HG02970 (cell line): Measurements from ENCODE around the gene ARAP1.

ENCODE experiments used
- ATAC-seq: cut with Tn5 transposase; IDR thresholded peaks from one replicate; pipeline ENCODE4 v1.9.1; 2021; ENCODE audit warnings: mild to moderate bottlenecking, moderate library complexity, moderate number of reproducible peaks; ENCODE audit not compliant: unreplicated experiment, low FRiP score

The ARAP1 gene

DNA sequence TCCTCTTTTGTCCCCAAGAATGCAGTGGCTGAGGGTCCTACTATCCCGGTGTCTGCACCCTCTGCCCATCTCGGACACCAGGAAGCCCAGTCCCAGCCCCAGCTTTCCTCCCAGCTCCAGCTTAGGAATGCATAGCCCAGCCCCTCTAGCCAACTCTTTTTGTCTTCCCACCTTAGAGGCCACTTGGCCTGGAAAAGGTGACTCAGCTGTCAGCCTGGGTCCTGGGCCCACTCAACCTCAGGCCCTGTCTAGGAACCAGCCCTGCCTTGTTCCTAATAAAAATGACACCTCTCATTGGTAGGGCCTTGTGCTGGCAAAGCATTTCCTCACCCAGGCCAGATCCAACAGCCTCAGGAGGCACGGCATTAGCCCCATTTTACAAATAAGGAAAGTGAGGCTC lies 106.2 kb downstream of the ARAP1 start:
- ATAC-seq, result no peak

DNA sequence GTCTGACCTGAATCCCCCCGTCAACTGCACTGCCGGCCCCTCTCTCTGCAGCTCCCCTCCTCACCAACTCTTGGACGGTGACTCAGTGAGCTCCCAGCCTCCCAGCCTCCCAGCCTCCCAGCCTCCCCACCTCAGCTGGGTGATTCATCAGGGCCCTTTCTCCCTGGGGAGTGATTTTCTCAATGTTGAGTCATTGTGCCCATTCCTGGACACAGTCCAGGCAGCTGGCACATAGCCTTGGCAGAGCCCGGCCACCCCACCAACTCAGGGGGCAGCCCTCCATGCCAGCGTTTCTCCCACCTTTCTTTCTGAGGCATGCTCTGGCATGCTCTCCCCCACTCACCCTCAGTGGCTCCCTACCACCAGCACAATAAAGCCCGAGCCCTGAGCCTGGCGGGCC lies 108.7 kb downstream of the ARAP1 start:
- ATAC-seq, result no peak

DNA sequence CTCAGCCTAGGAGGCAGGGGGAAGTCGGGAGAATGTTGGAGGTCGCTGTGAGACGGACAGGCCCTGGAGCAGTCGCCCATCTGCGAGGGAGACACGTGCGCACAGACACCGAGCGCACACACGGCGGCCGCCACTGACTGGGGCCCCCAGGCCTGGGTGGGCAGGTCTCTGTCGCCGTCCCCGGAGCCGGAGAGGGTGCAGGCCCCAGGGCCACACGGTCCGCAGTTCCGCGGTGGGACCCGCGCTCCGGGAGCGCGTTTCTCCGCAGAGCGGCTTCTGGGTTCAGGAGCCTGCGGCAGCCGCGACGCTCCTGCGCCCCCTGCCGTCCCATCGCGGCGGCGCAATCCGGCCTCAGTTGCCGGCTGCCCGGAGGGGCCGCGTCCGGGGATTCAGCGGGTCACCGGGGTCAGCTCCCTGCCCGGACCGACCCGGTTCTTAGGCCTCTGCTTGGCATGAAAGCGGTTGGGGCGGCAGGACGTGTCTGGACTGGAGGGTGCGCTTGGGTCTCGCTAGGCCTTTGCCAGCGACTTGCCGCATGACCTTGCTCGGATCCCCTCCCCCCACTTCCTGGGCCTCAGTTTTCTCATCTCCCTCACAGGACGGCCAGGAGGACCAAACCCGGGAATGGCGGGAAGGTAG lies 109.2 kb downstream of the ARAP1 start:
- no peak for ATAC-seq

DNA sequence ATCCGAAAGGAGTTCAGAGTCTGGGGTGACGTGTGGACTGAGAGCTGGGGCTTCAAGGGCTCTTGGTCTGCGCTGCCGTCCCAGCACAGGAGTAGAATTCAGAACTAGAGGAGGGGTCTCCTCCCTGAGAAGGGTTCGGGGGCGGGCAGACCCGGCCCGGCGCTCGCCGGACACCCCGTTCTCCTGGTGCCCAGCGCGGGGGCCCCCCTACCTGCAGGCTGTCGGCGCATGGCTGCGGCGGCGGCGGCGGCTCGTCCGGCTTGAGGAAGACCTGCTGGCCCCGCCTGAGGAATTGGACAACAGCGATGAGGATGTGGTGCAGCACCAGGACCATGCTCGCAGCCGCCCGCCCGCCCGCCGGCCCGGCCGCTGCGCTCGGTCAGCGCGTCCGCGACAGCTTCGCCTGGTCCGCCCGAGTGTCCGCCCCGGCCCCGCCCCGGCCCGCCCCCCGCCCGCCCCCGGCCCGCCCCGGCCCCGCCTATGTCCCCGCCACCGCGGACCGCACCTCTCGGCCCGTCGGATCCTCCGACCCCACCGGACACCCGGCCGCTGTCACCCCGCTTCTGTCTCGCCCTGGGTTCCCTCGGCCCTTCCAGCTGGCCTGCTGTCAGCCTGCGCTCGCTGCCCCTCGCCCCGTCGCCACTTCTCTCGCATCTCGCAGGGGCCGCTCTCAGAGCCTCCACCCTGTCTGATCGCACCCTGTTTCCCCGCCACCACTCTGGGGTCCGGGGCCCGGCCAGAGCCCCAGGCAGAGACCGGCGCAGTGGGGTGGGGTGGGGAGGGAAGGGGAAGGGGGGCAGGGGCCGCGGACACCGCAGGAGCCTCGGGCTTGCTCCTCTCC lies 109.9 kb downstream of the ARAP1 start:
- no peak for ATAC-seq

DNA sequence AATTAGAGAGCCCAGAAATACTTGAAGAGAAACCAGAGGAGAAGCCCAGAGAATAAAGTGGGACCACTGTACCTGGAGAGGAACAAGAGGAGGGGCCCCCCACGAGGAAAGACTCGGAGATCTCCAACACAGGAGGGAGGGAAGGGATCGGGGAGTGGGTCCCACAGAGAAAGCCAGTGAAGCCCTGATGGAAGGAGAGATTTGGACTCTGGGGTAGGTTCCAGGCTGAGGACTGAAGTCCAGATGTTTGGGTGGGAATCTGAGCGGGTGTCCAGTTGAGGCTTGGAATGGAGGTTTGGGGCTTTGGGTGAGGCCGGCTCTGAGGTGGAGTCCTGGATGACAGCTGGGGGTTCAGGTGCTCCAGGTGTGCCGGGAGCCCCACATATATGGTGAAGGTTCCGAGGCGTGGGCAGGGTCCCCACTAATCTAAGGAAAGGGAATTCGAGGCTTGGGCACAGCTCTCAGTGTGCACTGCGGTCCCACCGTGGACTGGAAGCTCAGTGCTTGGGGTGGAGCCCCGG lies 110.6 kb downstream of the ARAP1 start:
- no peak for ATAC-seq

DNA sequence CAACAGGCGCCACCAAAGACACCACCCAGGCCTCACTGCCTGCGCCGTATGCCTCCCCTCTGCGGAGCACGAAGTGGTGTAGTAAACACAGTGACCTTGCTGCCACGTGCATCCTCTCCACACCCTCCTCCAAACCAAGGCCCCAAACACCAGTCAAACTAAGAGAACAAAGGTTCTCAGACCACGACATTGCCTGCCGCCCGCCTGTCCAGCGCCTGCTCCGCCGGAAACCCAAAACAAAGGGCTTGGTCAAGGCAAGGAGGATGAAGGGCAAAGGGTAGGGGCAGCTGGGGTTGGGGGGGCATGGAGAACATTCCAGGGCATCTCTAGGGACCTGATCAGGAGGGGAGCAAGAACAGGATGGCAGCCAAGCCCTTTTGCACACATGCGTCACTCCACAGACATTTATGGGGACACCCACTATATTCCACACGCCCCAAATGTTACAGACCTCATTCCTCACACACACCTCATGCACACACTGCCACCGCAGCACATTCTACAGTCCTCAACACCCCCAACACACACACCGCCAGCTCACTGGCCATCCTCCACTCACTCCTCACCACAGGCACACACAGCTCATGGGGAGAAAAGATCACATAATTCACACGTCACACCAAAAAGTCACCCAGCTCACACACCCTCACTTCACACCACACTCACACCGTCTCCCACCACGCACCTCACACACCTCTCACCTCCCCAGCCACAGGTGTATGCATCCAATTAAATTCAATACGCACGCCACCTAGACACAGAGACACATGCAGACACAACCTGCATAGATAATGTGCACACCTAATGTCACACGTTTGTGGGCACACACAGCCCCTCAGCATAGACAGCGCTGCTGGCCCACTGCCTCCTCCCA lies 112.5 kb downstream of the ARAP1 start:
- no peak for ATAC-seq

DNA sequence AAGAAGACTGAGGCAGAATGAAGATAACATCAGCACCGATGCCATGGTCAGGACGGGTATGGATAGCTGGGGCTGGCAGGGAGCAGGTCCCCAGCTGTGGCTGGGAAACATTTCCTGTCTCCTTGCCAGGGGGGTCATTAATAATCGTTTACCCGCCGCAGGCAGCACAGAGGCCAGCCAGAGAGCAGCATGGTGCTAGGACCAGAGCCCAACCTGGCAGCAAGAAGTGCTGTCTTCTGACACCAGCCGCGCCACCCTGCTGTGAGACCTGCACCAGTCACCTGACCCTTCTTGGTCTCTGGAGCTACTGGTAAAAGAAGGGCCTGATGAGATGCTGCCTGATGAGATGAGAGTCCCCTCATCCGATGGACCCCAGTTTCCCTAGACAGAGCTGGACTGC lies 114.3 kb downstream of the ARAP1 start:
- no peak for ATAC-seq

DNA sequence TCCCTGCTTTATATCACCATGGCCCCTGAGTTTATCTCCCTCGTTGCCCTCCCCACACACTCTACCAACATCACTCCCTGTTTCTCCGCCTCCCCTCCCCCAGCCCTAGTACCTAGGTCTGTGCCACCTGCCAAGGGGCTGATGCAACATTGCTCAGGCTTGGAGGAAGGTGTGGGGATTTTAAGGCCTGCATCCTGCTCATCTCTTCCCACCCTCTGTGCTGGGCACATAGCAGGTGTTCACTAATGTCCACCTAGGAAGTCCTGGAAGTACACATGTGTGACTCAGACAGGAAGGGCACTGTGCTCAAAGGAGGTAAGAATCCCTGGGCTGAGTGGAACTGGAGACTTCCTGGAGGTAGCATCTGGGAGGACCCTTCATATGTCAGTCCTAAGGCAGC lies 115.0 kb downstream of the ARAP1 start:
- ATAC-seq, result no peak

DNA sequence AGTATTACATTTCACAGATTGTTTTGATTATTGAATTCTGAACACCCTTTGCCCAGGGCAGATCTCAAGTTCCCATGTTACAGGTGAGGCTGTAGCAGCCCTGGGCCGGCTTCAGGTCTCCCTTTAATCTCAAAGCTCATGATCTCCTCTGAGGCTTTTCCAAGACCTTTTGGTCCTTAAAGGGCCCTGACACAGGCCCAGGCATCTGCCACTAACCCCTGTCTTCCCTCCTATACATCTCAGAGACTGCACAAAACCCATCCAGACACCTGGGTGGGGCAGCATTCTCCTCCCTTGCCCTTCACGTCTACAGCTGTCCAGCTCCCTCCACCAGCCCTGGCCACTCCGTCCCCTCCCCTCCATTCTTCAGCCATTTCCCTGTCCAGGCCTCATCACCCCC lies 115.8 kb downstream of the ARAP1 start:
- no peak for ATAC-seq

DNA sequence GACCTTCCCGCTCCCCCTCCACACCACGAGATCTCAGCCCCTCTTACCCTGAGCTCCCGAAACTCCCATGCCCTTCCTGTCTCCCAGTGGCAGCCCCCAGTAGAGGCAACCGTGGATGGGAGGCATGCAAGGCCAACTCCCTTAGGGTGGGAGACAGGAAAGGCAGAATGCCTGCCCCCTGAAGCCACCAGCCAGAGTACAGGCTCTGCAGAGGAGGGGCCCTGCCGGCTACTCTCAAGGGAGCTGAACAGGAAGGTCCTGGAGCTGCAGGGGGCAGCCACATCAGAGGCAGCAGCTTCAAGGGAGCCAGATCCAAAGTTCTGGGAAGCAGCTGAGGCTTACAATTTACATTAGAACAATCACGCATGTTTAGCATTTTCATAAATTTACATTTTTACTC lies 116.3 kb downstream of the ARAP1 start:
- ATAC-seq, result no peak

DNA sequence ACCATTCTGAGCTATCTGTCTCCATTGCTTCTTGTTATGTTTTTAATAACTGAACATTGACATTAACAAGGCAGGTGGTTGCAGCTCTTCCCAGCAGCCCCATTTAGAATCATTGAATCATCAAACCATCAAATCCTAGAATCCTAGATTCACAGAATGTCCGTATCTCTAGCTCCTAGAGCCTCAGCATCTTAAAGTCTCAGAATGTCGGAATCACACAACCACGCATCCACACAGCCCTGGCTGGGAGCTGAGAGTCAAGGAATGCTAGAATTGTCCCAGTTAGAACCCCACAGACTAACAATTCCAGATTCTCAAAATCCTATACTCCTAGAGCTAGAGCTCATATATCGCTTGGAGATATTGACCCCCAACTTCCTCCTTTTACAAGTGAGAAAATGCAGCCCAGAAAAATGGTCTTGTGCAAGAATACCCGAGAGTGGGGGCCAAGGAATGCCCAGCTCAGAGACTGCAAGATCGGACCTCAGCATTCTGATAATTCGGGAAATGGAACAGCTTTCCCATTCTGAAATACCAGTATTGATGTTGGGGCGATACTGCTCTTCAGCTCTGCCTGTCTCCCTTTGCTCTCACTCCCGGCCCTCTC lies 116.8 kb downstream of the ARAP1 start:
- no peak for ATAC-seq
